ENCODE measurements around the gene DYDC2. TPM values are rescaled to one million over a fixed set of nuclear protein-coding genes. Genes with fewer than 3 reads are reported as not detected.

The DYDC2 gene
- total and polyA plus RNA-seq, 9 of the 15 experiments (the other 6 are each of a cell fraction or from before 2014, with no cell fraction given) = 0.06 to 0.34 (median 0.15) TPM; not detected in 5

GRCh38 chr10:80414142-80414895 lies 57.7 kb downstream of the DYDC2 start (continued):
- TF ChIP-seq ZBTB40 (IDR thresholded peaks at IDR 0.05) (no peak), ZBTB40 (CRISPR knock-in tag; IDR thresholded peaks at IDR 0.05) (no peak), RBM39 (optimal IDR thresholded peaks at IDR 0.05; ENCODE audit: low read depth, low read length) (no peak), POU5F1 (IDR thresholded peaks at IDR 0.05; ENCODE audit: borderline replicate concordance, low read depth, low read length, partially characterized antibody) (no peak), SMAD4 (CRISPR knock-in tag; conservative IDR thresholded peaks at IDR 0.05) (no peak), NFIX (CRISPR knock-in tag; IDR thresholded peaks at IDR 0.05; ENCODE audit: low read depth) (no peak), POLR2AphosphoS5 (IDR thresholded peaks at IDR 0.05; ENCODE audit: control insufficient read depth, insufficient read depth, low read depth, low read length) (peak; percentile 54; the same call in 1 of the 2 replicates), CSDE1 (IDR thresholded peaks at IDR 0.05) (no peak), GTF2B (IDR thresholded peaks at IDR 0.05; ENCODE audit: extremely low read depth, insufficient read length) (no peak), HMGN3 (IDR thresholded peaks at IDR 0.05; ENCODE audit: borderline replicate concordance, extremely low read depth, insufficient read length, low read depth, low read length) (no peak), FOXA3 (CRISPR knock-in tag; conservative IDR thresholded peaks at IDR 0.05 in 1 of 2, IDR thresholded peaks at IDR 0.05 in 1 of 2) (peak in 1 of 2 experiments; percentile 77; a peak in 3 of 4 replicates), ARHGAP35 (IDR thresholded peaks at IDR 0.05; ENCODE audit: partially characterized antibody) (no peak), ATF7 (IDR thresholded peaks at IDR 0.05) (no peak)
- TF ChIP-seq, protein P1, sequence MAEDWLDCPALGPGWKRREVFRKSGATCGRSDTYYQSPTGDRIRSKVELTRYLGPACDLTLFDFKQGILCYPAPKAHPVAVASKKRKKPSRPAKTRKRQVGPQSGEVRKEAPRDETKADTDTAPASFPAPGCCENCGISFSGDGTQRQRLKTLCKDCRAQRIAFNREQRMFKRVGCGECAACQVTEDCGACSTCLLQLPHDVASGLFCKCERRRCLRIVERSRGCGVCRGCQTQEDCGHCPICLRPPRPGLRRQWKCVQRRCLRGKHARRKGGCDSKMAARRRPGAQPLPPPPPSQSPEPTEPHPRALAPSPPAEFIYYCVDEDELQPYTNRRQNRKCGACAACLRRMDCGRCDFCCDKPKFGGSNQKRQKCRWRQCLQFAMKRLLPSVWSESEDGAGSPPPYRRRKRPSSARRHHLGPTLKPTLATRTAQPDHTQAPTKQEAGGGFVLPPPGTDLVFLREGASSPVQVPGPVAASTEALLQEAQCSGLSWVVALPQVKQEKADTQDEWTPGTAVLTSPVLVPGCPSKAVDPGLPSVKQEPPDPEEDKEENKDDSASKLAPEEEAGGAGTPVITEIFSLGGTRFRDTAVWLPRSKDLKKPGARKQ (CRISPR knock-in tag; IDR thresholded peaks at IDR 0.05) = no peak
